ENCODE data around the gene RFC2. TPM values are rescaled to one million over a fixed set of nuclear protein-coding genes. Genes with fewer than 3 reads are reported as not detected.

RFC2 gene
- total and polyA plus RNA-seq, 10 of the 15 experiments (the other 5 are each of a cell fraction or from before 2014, with no cell fraction given) = 25.8 to 145 (median 90.9) TPM

DNA sequence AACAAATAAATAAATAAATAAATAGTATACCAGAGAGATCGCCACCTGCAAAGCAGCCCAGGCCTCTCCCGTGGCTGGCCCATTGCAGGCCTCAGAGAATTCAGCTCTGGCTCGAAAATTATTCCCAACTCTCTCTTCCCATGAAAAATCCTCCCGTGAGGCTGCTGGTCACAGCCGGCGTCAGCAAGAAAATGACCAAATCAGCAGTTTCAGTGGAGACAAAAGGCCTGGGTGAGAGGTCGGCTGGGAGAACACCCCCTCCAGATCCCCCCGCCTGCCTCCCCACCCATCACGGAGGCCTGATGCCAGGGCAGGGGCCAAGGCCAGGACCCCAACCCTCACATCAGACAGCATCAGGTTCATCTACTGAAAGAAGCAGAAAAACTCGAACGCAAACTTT is 31.9 kb upstream of the RFC2 start:
- 90% methylated on average over 9 of the region's 11 CpGs for WGBS (ENCODE audit: insufficient coverage, insufficient replicate concordance, low lambda C conversion rate, missing lambda C conversion rate)
- BruUV-seq (replicated peaks) = no TSS peak
- Histone ChIP-seq H3K4me1 (ENCODE audit: control insufficient read depth, insufficient read depth, low read length) (peaks cover 38% of the 10 kb centered on the region), H3K9ac (ENCODE audit: control insufficient read depth, insufficient read depth, low read length) (no peak overlapping the region), H2AFZ (ENCODE audit: control insufficient read depth, low read depth, low read length) (no peak overlapping the region), H3K79me2 (ENCODE audit: control insufficient read depth, insufficient read depth, low read length) (peaks cover 45% of the 10 kb centered on the region), H4K20me1 (ENCODE audit: control insufficient read depth, insufficient read depth) (peaks cover 3% of the 10 kb centered on the region; the same call in 1 of the 2 replicates), H3K9me3 (replicated peaks; ENCODE audit: control insufficient read depth, insufficient read depth, low read length) (no peaks in the 10 kb centered on the region), H3K27me3 (replicated peaks in 1 of 2; ENCODE audit: control insufficient read depth in 2 of 2, insufficient read depth in 2 of 2, low read length in 1 of 2) (no peaks in the 10 kb centered on the region), H3K27ac (ENCODE audit: control insufficient read depth, insufficient read depth) (no peak overlapping the region), H3K4me2 (ENCODE audit: control insufficient read depth, insufficient read depth) (no peak overlapping the region), H3K36me3 (ENCODE audit: control insufficient read depth in 2 of 2, insufficient read depth in 2 of 2, low read length in 1 of 2) (no peaks in the 10 kb centered on the region), H3K4me3 (no peak overlapping the region)
- SMC1A ChIA-PET (ENCODE audit: uncharacterized antibody, unreplicated experiment) = interaction anchor here (1.1 to 12.0 kb wide), 4 partner anchors 15 to 80 kb away, joined by 3 to 285 read pairs (median 8); no protein-coding TSS in a partner anchor
- FAIRE-seq (no peak), ATAC-seq (no peak), DNase-seq (ENCODE audit: low read depth, low spot score) (no peak)
- RAD21 ChIA-PET (ENCODE audit: unreplicated experiment) = interaction anchor here (1.9 to 12.0 kb wide), 6 partner anchors 7 to 79 kb away, joined by 8 to 169 read pairs (median 26); partner anchors contain the start of gene LAT2
- CTCF ChIA-PET = interaction anchor here (5.8 to 9.2 kb wide), 3 partner anchors 10 to 79 kb away, joined by 64 to 103 read pairs (median 93); partner anchors contain the start of gene LAT2
- intact Hi-C loops (cut with micrococcal nuclease; ENCODE audit: unreplicated experiment) = loop anchor here (5.0 to 10.0 kb wide), 3 partner anchors 79 to 379 kb away; no protein-coding TSS in a partner anchor
- POLR2A ChIA-PET = interaction anchor here (0.6 to 8.7 kb wide), 6 partner anchors 11 to 330 kb away, joined by 4 to 171 read pairs (median 18); partner anchors contain the start of gene LAT2
- in situ Hi-C loops (cut with MboI) = loop anchor here (5.0 kb wide), 1 partner anchor 79 kb away; no protein-coding TSS in a partner anchor
- TF ChIP-seq CHD4 (IDR thresholded peaks at IDR 0.05) = no peak
- no peak for TF ChIP-seq IKZF1 (conservative IDR thresholded peaks at IDR 0.05)
- TF ChIP-seq NFYB (IDR thresholded peaks at IDR 0.05; ENCODE audit: insufficient read depth, low read depth, low read length) = no peak
- no peak for TF ChIP-seq E2F8 (IDR thresholded peaks at IDR 0.05; ENCODE audit: low read depth, partially characterized antibody)
- TF ChIP-seq EZH2 (IDR thresholded peaks at IDR 0.05; ENCODE audit: borderline replicate concordance, control insufficient read depth, low read depth, low read length) = no peak
- TF ChIP-seq, protein P1, sequence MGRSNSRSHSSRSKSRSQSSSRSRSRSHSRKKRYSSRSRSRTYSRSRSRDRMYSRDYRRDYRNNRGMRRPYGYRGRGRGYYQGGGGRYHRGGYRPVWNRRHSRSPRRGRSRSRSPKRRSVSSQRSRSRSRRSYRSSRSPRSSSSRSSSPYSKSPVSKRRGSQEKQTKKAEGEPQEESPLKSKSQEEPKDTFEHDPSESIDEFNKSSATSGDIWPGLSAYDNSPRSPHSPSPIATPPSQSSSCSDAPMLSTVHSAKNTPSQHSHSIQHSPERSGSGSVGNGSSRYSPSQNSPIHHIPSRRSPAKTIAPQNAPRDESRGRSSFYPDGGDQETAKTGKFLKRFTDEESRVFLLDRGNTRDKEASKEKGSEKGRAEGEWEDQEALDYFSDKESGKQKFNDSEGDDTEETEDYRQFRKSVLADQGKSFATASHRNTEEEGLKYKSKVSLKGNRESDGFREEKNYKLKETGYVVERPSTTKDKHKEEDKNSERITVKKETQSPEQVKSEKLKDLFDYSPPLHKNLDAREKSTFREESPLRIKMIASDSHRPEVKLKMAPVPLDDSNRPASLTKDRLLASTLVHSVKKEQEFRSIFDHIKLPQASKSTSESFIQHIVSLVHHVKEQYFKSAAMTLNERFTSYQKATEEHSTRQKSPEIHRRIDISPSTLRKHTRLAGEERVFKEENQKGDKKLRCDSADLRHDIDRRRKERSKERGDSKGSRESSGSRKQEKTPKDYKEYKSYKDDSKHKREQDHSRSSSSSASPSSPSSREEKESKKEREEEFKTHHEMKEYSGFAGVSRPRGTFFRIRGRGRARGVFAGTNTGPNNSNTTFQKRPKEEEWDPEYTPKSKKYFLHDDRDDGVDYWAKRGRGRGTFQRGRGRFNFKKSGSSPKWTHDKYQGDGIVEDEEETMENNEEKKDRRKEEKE (IDR thresholded peaks at IDR 0.05) = no peak
- TF ChIP-seq FOXM1 (IDR thresholded peaks at IDR 0.05; ENCODE audit: low read depth, low read length) = no peak
- no peak for TF ChIP-seq NR2F1 (conservative IDR thresholded peaks at IDR 0.05)
- TF ChIP-seq YBX1 (IDR thresholded peaks at IDR 0.05) = no peak
- TF ChIP-seq RB1 (IDR thresholded peaks at IDR 0.05; ENCODE audit: borderline replicate concordance) = no peak
- no peak for TF ChIP-seq CHD2 (IDR thresholded peaks at IDR 0.05; ENCODE audit: borderline replicate concordance, low read depth, low read length)
- TF ChIP-seq, protein P2, sequence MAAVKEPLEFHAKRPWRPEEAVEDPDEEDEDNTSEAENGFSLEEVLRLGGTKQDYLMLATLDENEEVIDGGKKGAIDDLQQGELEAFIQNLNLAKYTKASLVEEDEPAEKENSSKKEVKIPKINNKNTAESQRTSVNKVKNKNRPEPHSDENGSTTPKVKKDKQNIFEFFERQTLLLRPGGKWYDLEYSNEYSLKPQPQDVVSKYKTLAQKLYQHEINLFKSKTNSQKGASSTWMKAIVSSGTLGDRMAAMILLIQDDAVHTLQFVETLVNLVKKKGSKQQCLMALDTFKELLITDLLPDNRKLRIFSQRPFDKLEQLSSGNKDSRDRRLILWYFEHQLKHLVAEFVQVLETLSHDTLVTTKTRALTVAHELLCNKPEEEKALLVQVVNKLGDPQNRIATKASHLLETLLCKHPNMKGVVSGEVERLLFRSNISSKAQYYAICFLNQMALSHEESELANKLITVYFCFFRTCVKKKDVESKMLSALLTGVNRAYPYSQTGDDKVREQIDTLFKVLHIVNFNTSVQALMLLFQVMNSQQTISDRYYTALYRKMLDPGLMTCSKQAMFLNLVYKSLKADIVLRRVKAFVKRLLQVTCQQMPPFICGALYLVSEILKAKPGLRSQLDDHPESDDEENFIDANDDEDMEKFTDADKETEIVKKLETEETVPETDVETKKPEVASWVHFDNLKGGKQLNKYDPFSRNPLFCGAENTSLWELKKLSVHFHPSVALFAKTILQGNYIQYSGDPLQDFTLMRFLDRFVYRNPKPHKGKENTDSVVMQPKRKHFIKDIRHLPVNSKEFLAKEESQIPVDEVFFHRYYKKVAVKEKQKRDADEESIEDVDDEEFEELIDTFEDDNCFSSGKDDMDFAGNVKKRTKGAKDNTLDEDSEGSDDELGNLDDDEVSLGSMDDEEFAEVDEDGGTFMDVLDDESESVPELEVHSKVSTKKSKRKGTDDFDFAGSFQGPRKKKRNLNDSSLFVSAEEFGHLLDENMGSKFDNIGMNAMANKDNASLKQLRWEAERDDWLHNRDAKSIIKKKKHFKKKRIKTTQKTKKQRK (IDR thresholded peaks at IDR 0.05; ENCODE audit: low read depth, low read length) = no peak
- TF ChIP-seq SRF (IDR thresholded peaks at IDR 0.05; ENCODE audit: low read depth in 2 of 2, low read length in 2 of 2) = no peak
- no peak for TF ChIP-seq CREM (IDR thresholded peaks at IDR 0.05; ENCODE audit: low read depth)
- TF ChIP-seq HDAC2 (IDR thresholded peaks at IDR 0.05) = no peak
- no peak for TF ChIP-seq ZNF207 (IDR thresholded peaks at IDR 0.05; ENCODE audit: borderline replicate concordance)
